ENCODE data around the gene XRCC5. TPM values are rescaled to one million over a fixed set of nuclear protein-coding genes. Genes with fewer than 3 reads are reported as not detected.

Gene XRCC5
- total and polyA plus RNA-seq, 10 donors: 63.5 to 252 (median 179) TPM

GRCh38 chr2:216072473-216072872 lies 36.7 kb upstream of the XRCC5 start:
- no peaks in the 10 kb centered on the region for H3K27me3 ChIP-seq (replicated peaks in 1 of 7)
- no peak overlapping the region for H3K27ac ChIP-seq
- peaks cover 0 to 45% (median 0%) of the 10 kb centered on the region in 6 donors for H3K36me3 ChIP-seq
- no peak overlapping the region for H3K4me3 ChIP-seq
- no peak for DNase-seq
- H3K9me3 ChIP-seq: peaks cover 0 to 5% (median 0%) of the 10 kb centered on the region in 8 donors
- peaks cover 0 to 5% (median 0%) of the 10 kb centered on the region in 6 donors for H3K4me1 ChIP-seq
- intact Hi-C loops (cut with DNase I; ENCODE audit: low total_unique reads): no loop called here
- TF ChIP-seq POLR2AphosphoS5 (IDR thresholded peaks at IDR 0.05) (no peak), POLR2A (IDR thresholded peaks at IDR 0.05) (no peak)
- TF ChIP-seq, protein P1, sequence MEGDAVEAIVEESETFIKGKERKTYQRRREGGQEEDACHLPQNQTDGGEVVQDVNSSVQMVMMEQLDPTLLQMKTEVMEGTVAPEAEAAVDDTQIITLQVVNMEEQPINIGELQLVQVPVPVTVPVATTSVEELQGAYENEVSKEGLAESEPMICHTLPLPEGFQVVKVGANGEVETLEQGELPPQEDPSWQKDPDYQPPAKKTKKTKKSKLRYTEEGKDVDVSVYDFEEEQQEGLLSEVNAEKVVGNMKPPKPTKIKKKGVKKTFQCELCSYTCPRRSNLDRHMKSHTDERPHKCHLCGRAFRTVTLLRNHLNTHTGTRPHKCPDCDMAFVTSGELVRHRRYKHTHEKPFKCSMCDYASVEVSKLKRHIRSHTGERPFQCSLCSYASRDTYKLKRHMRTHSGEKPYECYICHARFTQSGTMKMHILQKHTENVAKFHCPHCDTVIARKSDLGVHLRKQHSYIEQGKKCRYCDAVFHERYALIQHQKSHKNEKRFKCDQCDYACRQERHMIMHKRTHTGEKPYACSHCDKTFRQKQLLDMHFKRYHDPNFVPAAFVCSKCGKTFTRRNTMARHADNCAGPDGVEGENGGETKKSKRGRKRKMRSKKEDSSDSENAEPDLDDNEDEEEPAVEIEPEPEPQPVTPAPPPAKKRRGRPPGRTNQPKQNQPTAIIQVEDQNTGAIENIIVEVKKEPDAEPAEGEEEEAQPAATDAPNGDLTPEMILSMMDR (IDR thresholded peaks at IDR 0.05 in 8 of 11, conservative IDR thresholded peaks at IDR 0.05 in 3 of 11): no peak

DNA sequence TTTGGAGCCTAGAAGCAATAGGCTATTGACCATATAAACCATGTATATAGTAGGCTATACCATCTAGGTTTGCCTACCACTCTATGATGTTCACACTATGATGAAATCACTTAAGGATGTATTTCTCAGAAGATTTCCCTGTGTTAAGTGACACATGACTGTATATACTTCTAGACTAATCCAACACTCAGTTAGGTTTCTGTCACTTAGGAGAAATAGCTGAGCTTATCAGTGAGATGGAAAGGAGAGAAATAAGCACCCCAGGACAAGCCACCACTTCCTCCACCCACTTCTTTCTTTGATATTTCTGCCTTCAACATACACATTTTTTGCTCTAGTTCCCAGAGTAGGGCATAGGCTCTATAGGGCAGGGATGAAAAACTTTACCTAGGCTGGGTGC lies 35.4 kb upstream of the XRCC5 start:
- no peak overlapping the region for H3K27ac ChIP-seq
- H3K9me3 ChIP-seq: peaks cover 0 to 5% (median 0%) of the 10 kb centered on the region in 8 donors
- intact Hi-C loops (cut with DNase I; ENCODE audit: low total_unique reads): no loop called here
- H3K36me3 ChIP-seq: peaks cover 0 to 45% (median 0%) of the 10 kb centered on the region in 6 donors
- no peak overlapping the region for H3K4me3 ChIP-seq
- no peak for DNase-seq
- H3K27me3 ChIP-seq (replicated peaks in 1 of 7): no peaks in the 10 kb centered on the region
- no peak for TF ChIP-seq POLR2A (IDR thresholded peaks at IDR 0.05)
- H3K4me1 ChIP-seq: peaks cover 0 to 16% (median 4%) of the 10 kb centered on the region in 6 donors

DNA sequence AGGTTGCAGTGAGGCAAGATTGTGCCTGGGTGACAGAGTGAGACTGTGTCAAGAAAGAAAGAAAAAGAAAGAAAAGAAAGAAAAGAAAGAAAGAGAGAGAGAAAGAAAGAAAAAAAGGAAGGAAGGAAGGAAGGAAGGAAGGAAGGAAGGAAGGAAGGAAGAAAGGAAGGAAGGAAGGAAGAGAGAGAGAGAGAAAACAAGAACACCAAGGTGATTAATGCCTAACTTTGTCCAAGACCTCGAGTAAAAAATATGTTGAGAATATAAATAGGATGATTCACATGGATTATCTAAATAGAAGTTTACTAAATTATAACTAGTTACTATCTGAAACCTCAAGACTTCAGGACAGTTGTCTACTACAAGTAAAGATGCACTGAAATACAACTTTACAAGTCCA lies 34.8 kb upstream of the XRCC5 start:
- Histone ChIP-seq H3K36me3 (peaks cover 0 to 45% (median 0%) of the 10 kb centered on the region in 6 donors), H3K4me3 (no peak overlapping the region), H3K27me3 (replicated peaks in 1 of 7) (no peaks in the 10 kb centered on the region), H3K4me1 (peaks cover 0 to 22% (median 9%) of the 10 kb centered on the region in 6 donors), H3K9me3 (peaks cover 0 to 5% (median 0%) of the 10 kb centered on the region in 8 donors), H3K27ac (no peak overlapping the region)
- no peak for TF ChIP-seq POLR2AphosphoS5 (IDR thresholded peaks at IDR 0.05)
- TF ChIP-seq, protein P1 (IDR thresholded peaks at IDR 0.05 in 8 of 11, conservative IDR thresholded peaks at IDR 0.05 in 3 of 11): no peak
- TF ChIP-seq POLR2A (IDR thresholded peaks at IDR 0.05): no peak
- intact Hi-C loops (cut with DNase I; ENCODE audit: low total_unique reads): no loop called here
- 42 to 83% (median 62%) methylated on average over 1 of the region's 1 CpG for WGBS, 5 donors
- no peak for DNase-seq

DNA sequence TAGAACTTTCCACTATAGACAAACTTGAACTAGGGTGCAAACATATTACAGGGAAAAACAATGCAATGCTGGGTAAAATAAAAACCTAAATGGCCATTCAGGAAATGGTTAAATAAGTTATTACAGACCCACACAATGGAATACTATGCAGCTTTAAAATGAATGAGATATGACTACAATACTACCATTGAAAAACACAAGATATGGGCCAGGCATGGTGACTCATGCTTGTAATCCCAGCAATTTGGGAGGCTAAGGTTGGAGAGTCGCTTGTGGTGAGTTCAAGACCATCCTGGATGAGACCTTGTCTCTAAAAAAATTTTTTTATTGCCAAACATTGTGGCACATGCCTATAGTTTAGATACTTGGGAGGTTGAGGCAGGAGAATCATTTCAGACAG lies 34.4 kb upstream of the XRCC5 start:
- H3K27ac ChIP-seq: no peak overlapping the region
- H3K4me1 ChIP-seq: peaks cover 0 to 26% (median 9%) of the 10 kb centered on the region in 6 donors
- DNase-seq: no peak
- intact Hi-C loops (cut with DNase I; ENCODE audit: low total_unique reads): no loop called here
- WGBS, 5 donors: 93 to 95% (median 94%) methylated on average over 1 of the region's 1 CpG
- no peaks in the 10 kb centered on the region for H3K27me3 ChIP-seq (replicated peaks in 1 of 7)
- H3K9me3 ChIP-seq: peaks cover 0 to 5% (median 0%) of the 10 kb centered on the region in 8 donors
- H3K36me3 ChIP-seq: peaks cover 0 to 45% (median 0%) of the 10 kb centered on the region in 6 donors
- TF ChIP-seq POLR2AphosphoS5 (IDR thresholded peaks at IDR 0.05) (no peak), POLR2A (IDR thresholded peaks at IDR 0.05) (no peak)
- TF ChIP-seq, protein P1 (IDR thresholded peaks at IDR 0.05 in 8 of 11, conservative IDR thresholded peaks at IDR 0.05 in 3 of 11): no peak
- H3K4me3 ChIP-seq: no peak overlapping the region
